Upper lobe of left lung (tissue), 6 donors: ENCODE data around the gene SKOR1. TPM values are rescaled to one million over a fixed set of nuclear protein-coding genes. Genes with fewer than 3 reads are reported as not detected.
A peak's percentile ranks its signal among the peaks of the same experiment; 100 is the strongest.

Source experiments
- ATAC-seq, 2 donors: fragments of 200-7000 bp; cut with Tn5 transposase; one replicate each; pipeline ENCODE4 v1.9.1; 2022; ENCODE audit warnings: mild to moderate bottlenecking in 2 of 2, moderate library complexity in 2 of 2; ENCODE audit not compliant: low FRiP score in 2 of 2
- DNase-seq, 2 donors: peaks; one replicate each; pipeline ENCODE4 v3.0.0-alpha.2; 2019 to 2020
- H3K27ac ChIP-seq, 4 donors: fragments of 200-600 bp; sonication (generic); one replicate each; pipeline ENCODE4 v1.5.1; 2016 to 2019
- H3K27me3 ChIP-seq, 4 donors: fragments of 200-600 bp; sonication (generic); one replicate each; pipeline ENCODE4 v1.5.1; 2017 to 2019
- H3K36me3 ChIP-seq, 4 donors: fragments of 200-600 bp; sonication (generic); one replicate each; pipeline ENCODE4 v1.5.1; 2016 to 2019
- H3K4me1 ChIP-seq, 4 donors: fragments of 200-600 bp; sonication (generic); one replicate each; pipeline ENCODE4 v1.5.1; 2018 to 2019
- H3K4me3 ChIP-seq, 4 donors: fragments of 200-600 bp; sonication (generic); one replicate each; pipeline ENCODE4 v1.5.1; 2017 to 2019; ENCODE audit warnings: mild to moderate bottlenecking in 2 of 4, moderate library complexity in 1 of 4
- H3K9me3 ChIP-seq, 4 donors: fragments of 200-600 bp; sonication (generic); one replicate each; pipeline ENCODE4 v1.5.1; 2018 to 2019
- EP300 ChIP-seq, 4 donors: sonication (generic); formaldehyde crosslinking; IDR thresholded peaks; one replicate each; pipeline ENCODE4 v1.5.1; 2017; ENCODE audit warnings: antibody characterized with exemption in 4 of 4, control low read depth in 2 of 4
- POLR2A ChIP-seq, 4 donors: fragments of 450-650 bp; IDR thresholded peaks; one replicate each; pipeline ENCODE4 v1.5.1; 2016 to 2017; ENCODE audit warnings: antibody characterized with exemption in 4 of 4, mild to moderate bottlenecking in 2 of 4
- POLR2AphosphoS5 ChIP-seq, 2 donors: sonication (generic); formaldehyde crosslinking; IDR thresholded peaks; one replicate each; pipeline ENCODE4 v1.5.1; 2017; ENCODE audit warnings: antibody characterized with exemption in 2 of 2
- WGBS, 2 donors: methylation state at CpG; one replicate each; pipeline ENCODE4 v1.1.5; 2017 to 2018; 5-methylcytosine and 5-hydroxymethylcytosine counted together
- total RNA-seq, 6 donors: library from RNA; depleted of rRNA in 4 of 6; stranded (reverse); fragments of >200 nt in 4 of 6; gene quantifications; one replicate each; pipeline versions ENCODE4 v1.1.0 to v1.2.1, GENCODE V29; 2016 to 2021
- TF ChIP-seq, protein P1 (sequence below), 6 experiments: fragments of 450-650 bp in 4 of 6; fragments of 200-600 bp in 2 of 6; sonication (generic) in 2 of 6; IDR thresholded peaks; one replicate each; pipeline ENCODE4 v1.5.1; 2016 to 2019; ENCODE audit warnings: antibody characterized with exemption in 6 of 6
- donor health status: DM: no; HTN: no; CAD: no; lungs with moderate emphysema.
- donor health status: DM: no; HTN: yes; CAD: no; lungs with severe emphysema.

The SKOR1 gene
- total RNA-seq, 6 donors from 2014 or later: 0.44 to 4.2 (median 0.63) TPM

DNA sequence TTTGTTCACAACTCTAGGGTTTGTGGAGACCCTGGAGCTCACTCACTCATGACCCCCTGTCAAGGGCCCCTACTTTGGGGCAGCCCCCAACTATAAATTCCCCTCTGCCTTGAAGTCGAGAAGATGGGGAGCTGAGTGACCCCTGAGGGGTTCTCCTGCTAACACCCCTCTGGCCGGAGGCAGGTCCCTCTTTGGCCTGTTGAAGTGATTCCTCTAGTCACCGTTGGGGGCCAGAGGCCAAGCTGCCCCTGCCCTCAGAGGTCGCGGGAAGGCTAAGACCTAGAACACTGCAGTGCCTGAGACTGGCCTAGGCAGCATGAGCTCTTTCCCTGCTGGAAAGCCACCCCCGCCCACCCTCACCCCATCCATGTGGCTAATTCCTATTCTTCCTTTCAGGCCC is 15.4 kb upstream of the SKOR1 start:
- TF ChIP-seq EP300 (IDR thresholded peaks at IDR 0.05): no peak
- no peak for TF ChIP-seq POLR2AphosphoS5 (IDR thresholded peaks at IDR 0.05)
- no peak for TF ChIP-seq POLR2A (IDR thresholded peaks at IDR 0.05)
- TF ChIP-seq, protein P1, sequence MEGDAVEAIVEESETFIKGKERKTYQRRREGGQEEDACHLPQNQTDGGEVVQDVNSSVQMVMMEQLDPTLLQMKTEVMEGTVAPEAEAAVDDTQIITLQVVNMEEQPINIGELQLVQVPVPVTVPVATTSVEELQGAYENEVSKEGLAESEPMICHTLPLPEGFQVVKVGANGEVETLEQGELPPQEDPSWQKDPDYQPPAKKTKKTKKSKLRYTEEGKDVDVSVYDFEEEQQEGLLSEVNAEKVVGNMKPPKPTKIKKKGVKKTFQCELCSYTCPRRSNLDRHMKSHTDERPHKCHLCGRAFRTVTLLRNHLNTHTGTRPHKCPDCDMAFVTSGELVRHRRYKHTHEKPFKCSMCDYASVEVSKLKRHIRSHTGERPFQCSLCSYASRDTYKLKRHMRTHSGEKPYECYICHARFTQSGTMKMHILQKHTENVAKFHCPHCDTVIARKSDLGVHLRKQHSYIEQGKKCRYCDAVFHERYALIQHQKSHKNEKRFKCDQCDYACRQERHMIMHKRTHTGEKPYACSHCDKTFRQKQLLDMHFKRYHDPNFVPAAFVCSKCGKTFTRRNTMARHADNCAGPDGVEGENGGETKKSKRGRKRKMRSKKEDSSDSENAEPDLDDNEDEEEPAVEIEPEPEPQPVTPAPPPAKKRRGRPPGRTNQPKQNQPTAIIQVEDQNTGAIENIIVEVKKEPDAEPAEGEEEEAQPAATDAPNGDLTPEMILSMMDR (IDR thresholded peaks at IDR 0.05): no peak
- Histone ChIP-seq H3K9me3 (no peaks in the 10 kb centered on the region), H3K4me1 (no peaks in the 10 kb centered on the region), H3K36me3 (peaks cover 0 to 12% (median 6%) of the 10 kb centered on the region in 4 donors), H3K4me3 (no peak overlapping the region), H3K27me3 (no peaks in the 10 kb centered on the region), H3K27ac (no peak overlapping the region)
- WGBS, 2 donors: 90 to 92% methylated on average over 5 to 6 of the region's 6 CpGs
- DNase-seq (no peak), ATAC-seq (no peak)

GRCh38 chr15:67812241-67812644 is 13.1 kb upstream of the SKOR1 start:
- no peak for TF ChIP-seq POLR2A (IDR thresholded peaks at IDR 0.05)
- H3K4me3 ChIP-seq: no peak overlapping the region
- peaks cover 0 to 4% (median 1%) of the 10 kb centered on the region in 4 donors for H3K36me3 ChIP-seq
- H3K27me3 ChIP-seq: no peaks in the 10 kb centered on the region
- no peak for ATAC-seq
- H3K9me3 ChIP-seq: peaks cover 0 to 9% (median 3%) of the 10 kb centered on the region in 4 donors
- 55 to 78% methylated on average over 11 of the region's 11 CpGs for WGBS, 2 donors
- DNase-seq: peak in 1 of 2 donors; percentile 42
- H3K27ac ChIP-seq: no peak overlapping the region
- H3K4me1 ChIP-seq: no peaks in the 10 kb centered on the region

- no peak for ATAC-seq
- Histone ChIP-seq H3K27me3 (no peaks in the 10 kb centered on the region), H3K4me3 (no peak overlapping the region), H3K27ac (no peak overlapping the region), H3K9me3 (peaks cover 0 to 9% (median 3%) of the 10 kb centered on the region in 4 donors), H3K4me1 (no peaks in the 10 kb centered on the region), H3K36me3 (peaks cover 0 to 4% (median 0%) of the 10 kb centered on the region in 4 donors)
- TF ChIP-seq, protein P1 (IDR thresholded peaks at IDR 0.05): no peak
- 83 to 93% methylated on average over 3 of the region's 3 CpGs for WGBS, 2 donors
- DNase-seq: no peak
Measured at GRCh38 chr15:67813104-67813634, 12.1 kb upstream of the SKOR1 start.

- Histone ChIP-seq H3K4me1 (peaks cover 0 to under 1% (median 0%) of the 10 kb centered on the region in 4 donors), H3K27ac (no peak overlapping the region), H3K27me3 (peaks cover 0 to 15% (median 3%) of the 10 kb centered on the region in 4 donors), H3K4me3 (no peak overlapping the region), H3K9me3 (peaks cover 0 to 9% (median 3%) of the 10 kb centered on the region in 4 donors), H3K36me3 (no peaks in the 10 kb centered on the region)
- TF ChIP-seq POLR2AphosphoS5 (IDR thresholded peaks at IDR 0.05): no peak
- TF ChIP-seq EP300 (IDR thresholded peaks at IDR 0.05): no peak
- TF ChIP-seq, protein P1 (IDR thresholded peaks at IDR 0.05): no peak
- no peak for TF ChIP-seq POLR2A (IDR thresholded peaks at IDR 0.05)
- ATAC-seq: no peak
- WGBS, 2 donors: 82 to 95% methylated on average over 4 of the region's 5 CpGs
- DNase-seq: no peak
Measured at GRCh38 chr15:67815036-67815592, 10.2 kb upstream of the SKOR1 start.

DNA sequence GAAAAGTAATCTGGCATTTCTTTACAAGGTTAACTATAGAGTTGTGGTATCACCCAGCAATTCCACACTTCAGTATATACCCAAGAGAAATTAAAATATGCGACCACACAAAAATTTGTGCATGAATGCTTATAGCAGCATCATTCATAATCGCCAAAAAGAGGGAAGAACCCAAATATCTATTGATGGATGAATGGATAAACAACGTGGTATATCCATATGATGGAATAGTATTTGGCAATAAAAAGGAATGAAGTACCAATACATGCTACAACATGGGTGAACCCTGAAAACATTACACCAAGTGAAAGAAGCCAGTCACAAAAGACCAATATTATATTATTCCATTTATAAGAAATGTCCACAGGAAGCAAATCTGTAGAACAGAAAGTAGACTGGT is 8.6 kb upstream of the SKOR1 start:
- peaks cover 0 to 9% (median 3%) of the 10 kb centered on the region in 4 donors for H3K9me3 ChIP-seq
- no peak for ATAC-seq
- no peak overlapping the region for H3K4me3 ChIP-seq
- TF ChIP-seq, protein P1 (IDR thresholded peaks at IDR 0.05): no peak
- TF ChIP-seq EP300 (IDR thresholded peaks at IDR 0.05): no peak
- no peak for TF ChIP-seq POLR2A (IDR thresholded peaks at IDR 0.05)
- H3K36me3 ChIP-seq: no peaks in the 10 kb centered on the region
- no peak overlapping the region for H3K27ac ChIP-seq
- peaks cover 0 to 30% (median 11%) of the 10 kb centered on the region in 4 donors for H3K27me3 ChIP-seq
- H3K4me1 ChIP-seq: peaks cover 0 to 14% (median 6%) of the 10 kb centered on the region in 4 donors
- WGBS, 2 donors: 93 to 99% methylated on average over 3 of the region's 3 CpGs
- DNase-seq: no peak
